HEK293 (cell line): ENCODE measurements around the gene CLEC4F.

Source experiments
- CTCF ChIA-PET: fragments of 350-600 bp; formaldehyde crosslinking; extraction: SDS; loops from one replicate; lab custom pipeline; 2021; ENCODE audit warnings: antibody characterized with exemption; lab: Yijun Ruan, JAX
- POLR2A ChIA-PET: fragments of 300-600 bp; formaldehyde crosslinking; extraction: SDS; loops from one replicate; lab custom pipeline; 2020; ENCODE audit warnings: antibody characterized with exemption, inconsistent platforms; lab: Yijun Ruan, JAX
- H3K27ac ChIP-seq: fragments of 200-500 bp; sonication (Bioruptor generic); 2 replicates; pipeline ENCODE4 v1.5.1; 2014; ENCODE audit warnings: low read depth, low read length, control low read depth, inconsistent platforms; ENCODE audit errors: extremely low read depth
- H3K36me3 ChIP-seq, 2 experiments: fragments of 200-500 bp in 1 of 2; sonication (Bioruptor generic) in 1 of 2; 1 replicate in 1 of 2; 2 replicates in 1 of 2; pipeline ENCODE4 v1.5.1; 2014 to 2017; ENCODE audit warnings: inconsistent platforms in 2 of 2, low read length in 2 of 2; ENCODE audit not compliant: control insufficient read depth in 2 of 2, insufficient read depth in 1 of 2
- H3K4me1 ChIP-seq: fragments of 200-500 bp; sonication (Bioruptor generic); 2 replicates; pipeline ENCODE4 v1.5.1; 2014; ENCODE audit warnings: mild to moderate bottlenecking, low read length, inconsistent platforms; ENCODE audit not compliant: control insufficient read depth, insufficient read depth
- H3K4me3 ChIP-seq: 2 replicates; pipeline ENCODE4 v1.5.1; 2011; ENCODE audit warnings: low read depth, mild to moderate bottlenecking, control low read depth, low read length, moderate library complexity
- H3K9me3 ChIP-seq: fragments of 200-500 bp; sonication (Bioruptor generic); 2 replicates; pipeline ENCODE4 v1.5.1; 2014; ENCODE audit warnings: low read depth, low read length, inconsistent platforms; ENCODE audit not compliant: control insufficient read depth, insufficient read depth
- PRDM1 ChIP-seq: fragments of 450-650 bp; formaldehyde crosslinking; IDR thresholded peaks from 2 replicates; pipeline ENCODE4; 2016; ENCODE audit warnings: missing biosample characterization, missing genetic modification characterization
- SP3 ChIP-seq: fragments of 450-650 bp; formaldehyde crosslinking; IDR thresholded peaks from 2 replicates; pipeline ENCODE4 v1.5.1; 2016; ENCODE audit warnings: missing biosample characterization, missing genetic modification characterization
- YY2 ChIP-seq: fragments of 450-650 bp; formaldehyde crosslinking; IDR thresholded peaks from 2 replicates; pipeline ENCODE4 v1.5.1; 2016; ENCODE audit warnings: missing biosample characterization, missing genetic modification characterization
- ZBTB10 ChIP-seq: fragments of 450-650 bp; formaldehyde crosslinking; IDR thresholded peaks from 2 replicates; pipeline ENCODE4 v1.5.1; 2016; ENCODE audit warnings: missing biosample characterization, missing genetic modification characterization
- ZBTB17 ChIP-seq: fragments of 450-650 bp; formaldehyde crosslinking; IDR thresholded peaks from 2 replicates; pipeline ENCODE4 v1.5.1; 2016; ENCODE audit warnings: missing biosample characterization, missing genetic modification characterization
- ZBTB20 ChIP-seq: fragments of 450-650 bp; formaldehyde crosslinking; IDR thresholded peaks from 2 replicates; pipeline ENCODE4 v1.5.1; 2016; ENCODE audit warnings: missing biosample characterization, missing genetic modification characterization
- ZEB2 ChIP-seq: fragments of 450-650 bp; formaldehyde crosslinking; IDR thresholded peaks from 2 replicates; pipeline ENCODE4 v1.5.1; 2016; ENCODE audit warnings: missing biosample characterization, missing genetic modification characterization
- ZFHX2 ChIP-seq: fragments of 450-650 bp; formaldehyde crosslinking; conservative IDR thresholded peaks from 2 replicates; pipeline ENCODE4 v1.5.1; 2016; ENCODE audit warnings: missing biosample characterization, missing genetic modification characterization
- ZFP69B ChIP-seq: fragments of 450-650 bp; formaldehyde crosslinking; IDR thresholded peaks from 2 replicates; pipeline ENCODE4 v1.5.1; 2016; ENCODE audit warnings: missing biosample characterization, missing genetic modification characterization
- ZNF23 ChIP-seq: fragments of 450-650 bp; formaldehyde crosslinking; IDR thresholded peaks from 2 replicates; pipeline ENCODE4 v1.5.1; 2016; ENCODE audit warnings: missing biosample characterization, missing genetic modification characterization, borderline replicate concordance
- ZNF266 ChIP-seq: fragments of 450-650 bp; formaldehyde crosslinking; IDR thresholded peaks from 2 replicates; pipeline ENCODE4 v1.5.1; 2016; ENCODE audit warnings: missing biosample characterization, missing genetic modification characterization, low read depth
- ZNF350 ChIP-seq: fragments of 450-650 bp; formaldehyde crosslinking; IDR thresholded peaks from 2 replicates; pipeline ENCODE4 v1.5.0; 2017; ENCODE audit warnings: missing biosample characterization, mild to moderate bottlenecking, missing genetic modification characterization
- ZNF394 ChIP-seq: fragments of 450-650 bp; formaldehyde crosslinking; IDR thresholded peaks from 2 replicates; pipeline ENCODE4 v1.5.1; 2016; ENCODE audit warnings: missing biosample characterization, missing genetic modification characterization, mild to moderate bottlenecking, moderate library complexity, borderline replicate concordance
- ZNF48 ChIP-seq: fragments of 450-650 bp; formaldehyde crosslinking; IDR thresholded peaks from 2 replicates; pipeline ENCODE4 v1.5.1; 2016; ENCODE audit warnings: missing biosample characterization, missing genetic modification characterization
- ZNF501 ChIP-seq: fragments of 450-650 bp; formaldehyde crosslinking; IDR thresholded peaks from 2 replicates; pipeline ENCODE4 v1.5.1; 2016; ENCODE audit warnings: missing biosample characterization, missing genetic modification characterization
- ZNF600 ChIP-seq: fragments of 450-650 bp; formaldehyde crosslinking; IDR thresholded peaks from 2 replicates; pipeline ENCODE4 v1.5.1; 2016; ENCODE audit warnings: missing biosample characterization, missing genetic modification characterization
- ZNF623 ChIP-seq: fragments of 450-650 bp; formaldehyde crosslinking; IDR thresholded peaks from 2 replicates; pipeline ENCODE4 v1.5.1; 2016; ENCODE audit warnings: missing biosample characterization, missing genetic modification characterization
- ZNF654 ChIP-seq: fragments of 450-650 bp; formaldehyde crosslinking; IDR thresholded peaks from 2 replicates; pipeline ENCODE4 v1.5.1; 2016; ENCODE audit warnings: low read depth, missing biosample characterization, missing genetic modification characterization
- ZNF776 ChIP-seq: fragments of 450-650 bp; formaldehyde crosslinking; IDR thresholded peaks from 2 replicates; pipeline ENCODE4 v1.5.0; 2017; ENCODE audit warnings: missing biosample characterization, missing genetic modification characterization, borderline replicate concordance
- ZNF791 ChIP-seq: fragments of 450-650 bp; formaldehyde crosslinking; IDR thresholded peaks from 2 replicates; pipeline ENCODE4 v1.5.1; 2016; ENCODE audit warnings: missing biosample characterization, missing genetic modification characterization
- ZSCAN4 ChIP-seq: fragments of 450-650 bp; formaldehyde crosslinking; IDR thresholded peaks from 2 replicates; pipeline ENCODE4 v1.5.1; 2017; ENCODE audit warnings: missing biosample characterization, missing genetic modification characterization
- TF ChIP-seq, protein P1 (sequence below): fragments of 450-650 bp; formaldehyde crosslinking; IDR thresholded peaks from 2 replicates; pipeline ENCODE4 v1.5.1; 2016; ENCODE audit warnings: missing biosample characterization, missing genetic modification characterization
- TF ChIP-seq, protein P2 (sequence below): fragments of 450-650 bp; formaldehyde crosslinking; IDR thresholded peaks from 2 replicates; pipeline ENCODE4; 2016; ENCODE audit warnings: missing biosample characterization, missing genetic modification characterization
- TF ChIP-seq, protein P3 (sequence below): fragments of 450-650 bp; formaldehyde crosslinking; IDR thresholded peaks from 2 replicates; pipeline ENCODE4 v1.5.1; 2016; ENCODE audit warnings: missing biosample characterization, missing genetic modification characterization

The CLEC4F gene

GRCh38 chr2:70785137-70785911 is 35.1 kb downstream of the CLEC4F start:
- Histone ChIP-seq H3K36me3 (no peaks in the 10 kb centered on the region), H3K4me3 (no peak overlapping the region), H3K27ac (no peak overlapping the region), H3K9me3 (no peaks in the 10 kb centered on the region), H3K4me1 (no peaks in the 10 kb centered on the region)
- POLR2A ChIA-PET, result no interaction called here
- CTCF ChIA-PET, result interaction anchor here (0.6 to 3.0 kb wide), 26 partner anchors 10 to 481 kb away, joined by 3 to 20 read pairs (median 3); partner anchors contain the start of gene ADD2
- no peak for TF ChIP-seq ZNF350 (tag by site-specific recombination)
- no peak for TF ChIP-seq ZNF791 (tag by site-specific recombination)
- TF ChIP-seq ZNF600 (tag by site-specific recombination), result no peak
- TF ChIP-seq ZBTB20 (tag by site-specific recombination), result no peak
- TF ChIP-seq ZNF654 (tag by site-specific recombination), result peak; percentile 79
- TF ChIP-seq, protein P1, sequence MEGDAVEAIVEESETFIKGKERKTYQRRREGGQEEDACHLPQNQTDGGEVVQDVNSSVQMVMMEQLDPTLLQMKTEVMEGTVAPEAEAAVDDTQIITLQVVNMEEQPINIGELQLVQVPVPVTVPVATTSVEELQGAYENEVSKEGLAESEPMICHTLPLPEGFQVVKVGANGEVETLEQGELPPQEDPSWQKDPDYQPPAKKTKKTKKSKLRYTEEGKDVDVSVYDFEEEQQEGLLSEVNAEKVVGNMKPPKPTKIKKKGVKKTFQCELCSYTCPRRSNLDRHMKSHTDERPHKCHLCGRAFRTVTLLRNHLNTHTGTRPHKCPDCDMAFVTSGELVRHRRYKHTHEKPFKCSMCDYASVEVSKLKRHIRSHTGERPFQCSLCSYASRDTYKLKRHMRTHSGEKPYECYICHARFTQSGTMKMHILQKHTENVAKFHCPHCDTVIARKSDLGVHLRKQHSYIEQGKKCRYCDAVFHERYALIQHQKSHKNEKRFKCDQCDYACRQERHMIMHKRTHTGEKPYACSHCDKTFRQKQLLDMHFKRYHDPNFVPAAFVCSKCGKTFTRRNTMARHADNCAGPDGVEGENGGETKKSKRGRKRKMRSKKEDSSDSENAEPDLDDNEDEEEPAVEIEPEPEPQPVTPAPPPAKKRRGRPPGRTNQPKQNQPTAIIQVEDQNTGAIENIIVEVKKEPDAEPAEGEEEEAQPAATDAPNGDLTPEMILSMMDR, result peak; percentile 43; the same call in 1 of the 2 replicates
- no peak for TF ChIP-seq SP3 (tag by site-specific recombination)
- TF ChIP-seq, all 188 proteins: peak for 2

GRCh38 chr2:70784320-70784719 is 36.1 kb downstream of the CLEC4F start:
- Histone ChIP-seq H3K9me3 (no peaks in the 10 kb centered on the region), H3K27ac (no peak overlapping the region)
- TF ChIP-seq ZEB2 (no peak), ZBTB17 (no peak), PRDM1 (no peak), ZSCAN4 (tag by site-specific recombination) (no peak), ZNF776 (tag by site-specific recombination) (no peak), YY2 (no peak), ZNF394 (no peak)
- TF ChIP-seq, protein P2, sequence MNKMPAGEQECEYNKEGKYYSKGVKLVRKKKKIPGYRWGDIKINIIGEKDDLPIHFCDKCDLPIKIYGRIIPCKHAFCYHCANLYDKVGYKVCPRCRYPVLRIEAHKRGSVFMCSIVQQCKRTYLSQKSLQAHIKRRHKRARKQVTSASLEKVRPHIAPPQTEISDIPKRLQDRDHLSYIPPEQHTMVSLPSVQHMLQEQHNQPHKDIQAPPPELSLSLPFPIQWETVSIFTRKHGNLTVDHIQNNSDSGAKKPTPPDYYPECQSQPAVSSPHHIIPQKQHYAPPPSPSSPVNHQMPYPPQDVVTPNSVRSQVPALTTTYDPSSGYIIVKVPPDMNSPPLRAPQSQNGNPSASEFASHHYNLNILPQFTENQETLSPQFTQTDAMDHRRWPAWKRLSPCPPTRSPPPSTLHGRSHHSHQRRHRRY (tag by site-specific recombination), result no peak
- TF ChIP-seq, all 188 proteins: peak for 0
- no peak overlapping the region for H3K4me3 ChIP-seq
- no peaks in the 10 kb centered on the region for H3K36me3 ChIP-seq
- no peaks in the 10 kb centered on the region for H3K4me1 ChIP-seq
- CTCF ChIA-PET, result interaction anchor here (0.6 to 3.0 kb wide), 13 partner anchors 16 to 467 kb away, joined by 3 to 20 read pairs (median 3); partner anchors contain the start of gene ADD2
- POLR2A ChIA-PET, result no interaction called here

DNA sequence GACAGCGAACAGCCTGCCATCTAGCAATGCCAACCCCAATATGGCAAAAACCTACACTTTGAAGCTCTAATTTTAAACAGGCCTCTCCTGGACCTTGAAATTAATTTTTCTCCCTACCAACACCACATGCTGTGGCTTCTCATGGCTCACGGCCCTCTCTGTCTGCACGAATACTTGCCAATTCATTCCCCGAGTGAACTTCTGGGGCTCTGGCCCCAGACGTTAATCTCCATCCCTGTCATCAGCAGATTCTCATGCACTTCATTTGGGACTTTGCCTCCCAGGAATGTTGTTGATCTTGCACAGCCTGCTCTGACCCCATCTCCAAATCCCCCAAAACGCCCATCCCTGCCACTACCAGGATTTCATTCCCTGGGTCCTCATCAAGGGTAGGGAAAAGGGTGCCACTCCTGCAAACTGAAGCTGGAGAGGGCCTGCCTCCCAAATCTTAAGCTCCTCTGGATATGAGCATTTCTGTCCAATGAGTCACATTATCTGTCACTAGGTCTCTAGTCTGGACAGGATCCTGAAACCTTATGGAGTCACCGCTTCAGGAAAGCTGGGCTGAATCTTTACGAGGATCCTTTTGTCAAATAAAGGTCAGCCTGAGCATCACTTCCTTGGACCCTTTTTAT is 40.4 kb downstream of the CLEC4F start:
- Histone ChIP-seq H3K4me1 (no peaks in the 10 kb centered on the region), H3K9me3 (no peaks in the 10 kb centered on the region), H3K36me3 (no peaks in the 10 kb centered on the region), H3K27ac (no peak overlapping the region), H3K4me3 (no peak overlapping the region)
- ChIA-PET POLR2A (no interaction called here), CTCF (interaction anchor here (1.0 to 5.2 kb wide), 3 partner anchors 9 to 439 kb away, joined by 3 to 35 read pairs (median 3); partner anchors contain the start of gene ADD2)
- TF ChIP-seq ZNF48 (tag by site-specific recombination), result no peak
- TF ChIP-seq ZNF623 (tag by site-specific recombination), result no peak
- no peak for TF ChIP-seq ZFP69B
- no peak for TF ChIP-seq ZBTB10
- no peak for TF ChIP-seq ZFHX2 (tag by site-specific recombination)
- TF ChIP-seq ZNF266 (tag by site-specific recombination), result no peak
- TF ChIP-seq ZNF501 (tag by site-specific recombination), result no peak
- TF ChIP-seq, protein P3, sequence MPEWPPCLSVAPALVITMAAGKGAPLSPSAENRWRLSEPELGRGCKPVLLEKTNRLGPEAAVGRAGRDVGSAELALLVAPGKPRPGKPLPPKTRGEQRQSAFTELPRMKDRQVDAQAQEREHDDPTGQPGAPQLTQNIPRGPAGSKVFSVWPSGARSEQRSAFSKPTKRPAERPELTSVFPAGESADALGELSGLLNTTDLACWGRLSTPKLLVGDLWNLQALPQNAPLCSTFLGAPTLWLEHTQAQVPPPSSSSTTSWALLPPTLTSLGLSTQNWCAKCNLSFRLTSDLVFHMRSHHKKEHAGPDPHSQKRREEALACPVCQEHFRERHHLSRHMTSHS (tag by site-specific recombination), result no peak
- no peak for TF ChIP-seq ZNF23 (tag by site-specific recombination)
- no peak for TF ChIP-seq ZNF350 (tag by site-specific recombination)
